GM19043 (cell line): Measurements from ENCODE around the gene CALB2.

ENCODE experiments used
- ATAC-seq: cut with Tn5 transposase; IDR thresholded peaks from one replicate; pipeline ENCODE4 v1.9.1; 2021; ENCODE audit warnings: low read depth; ENCODE audit not compliant: unreplicated experiment

The CALB2 gene

GRCh38 chr16:71384073-71384724, 25.7 kb downstream of the CALB2 start:
- ATAC-seq = no peak

GRCh38 chr16:71387045-71387871, 28.7 kb downstream of the CALB2 start:
- ATAC-seq = no peak

GRCh38 chr16:71389330-71389729, 30.8 kb downstream of the CALB2 start:
- no peak for ATAC-seq

- no peak for ATAC-seq
Measured at GRCh38 chr16:71396594-71396993, 38.1 kb downstream of the CALB2 start.

DNA sequence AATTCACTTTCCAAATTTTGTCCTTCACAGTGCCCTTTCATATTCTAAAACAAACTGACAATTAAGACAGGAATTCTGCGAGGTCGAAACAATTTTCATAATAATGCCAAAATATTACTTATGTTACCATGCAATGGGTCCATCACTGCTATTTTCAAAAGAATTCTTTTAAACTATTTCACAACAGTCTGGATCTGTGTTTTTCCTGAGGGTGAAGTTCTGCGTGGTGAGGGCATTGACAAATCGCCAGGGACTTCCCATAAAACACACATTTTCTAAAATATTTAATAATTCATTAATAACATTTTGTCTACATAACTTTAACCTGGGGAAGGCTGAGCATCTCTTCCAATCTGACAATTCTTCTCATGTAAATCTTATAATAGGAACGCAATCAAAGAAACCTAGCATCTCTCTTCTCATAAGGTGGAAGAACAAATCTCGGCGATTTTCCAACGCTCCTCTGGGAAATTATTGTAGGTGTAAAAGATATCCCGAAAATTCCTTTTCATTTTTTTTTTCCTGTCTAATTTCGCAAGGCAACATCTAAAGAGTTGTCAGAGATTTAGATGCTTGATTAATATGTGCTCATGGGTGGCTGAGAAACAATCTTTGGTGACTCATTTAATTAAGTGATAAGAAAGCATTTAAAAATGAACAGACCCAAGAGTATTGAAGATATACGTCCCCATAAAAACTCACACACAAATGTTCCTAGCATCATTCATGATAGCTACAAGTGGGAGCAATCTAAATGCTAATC, 41.5 kb downstream of the CALB2 start:
- ATAC-seq = no peak

DNA sequence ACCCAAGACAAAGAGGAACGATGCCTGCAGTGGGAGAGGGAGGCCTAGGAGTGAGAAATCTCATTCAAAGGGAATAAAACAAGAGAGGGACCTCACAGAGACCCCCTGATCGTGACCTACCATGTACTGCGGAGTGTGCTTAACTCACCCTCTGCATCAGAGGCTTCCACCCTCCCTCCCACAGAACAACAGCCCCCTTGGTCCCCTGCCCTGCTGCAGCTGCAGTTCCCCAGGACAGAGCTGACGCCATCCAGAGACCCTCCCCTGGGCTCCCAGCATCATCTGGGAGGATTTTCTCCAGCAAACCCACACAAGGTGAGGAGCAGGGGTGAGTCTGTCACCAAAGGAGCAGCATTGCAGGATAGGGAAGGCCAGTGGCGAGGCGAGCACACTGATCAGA, 43.5 kb downstream of the CALB2 start:
- ATAC-seq = no peak

DNA sequence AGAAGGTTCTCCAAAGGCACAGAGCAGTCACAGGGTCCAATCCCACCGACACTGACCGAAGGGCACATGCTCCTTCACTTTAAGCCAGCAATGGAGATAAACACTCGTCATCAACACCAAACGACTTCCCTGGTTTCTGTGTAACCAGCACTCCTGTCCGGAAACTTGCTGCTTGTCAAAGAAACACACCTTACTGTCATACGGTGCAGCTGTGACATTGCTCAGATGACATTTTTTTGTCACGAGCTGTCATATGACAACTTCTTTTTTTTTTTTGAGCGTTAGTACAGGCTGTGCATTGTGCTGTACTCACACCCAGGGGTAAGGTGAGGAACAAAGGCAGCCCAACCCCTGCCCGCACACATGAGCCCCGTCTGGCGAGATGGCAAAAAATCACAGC, 44.2 kb downstream of the CALB2 start:
- ATAC-seq = no peak

DNA sequence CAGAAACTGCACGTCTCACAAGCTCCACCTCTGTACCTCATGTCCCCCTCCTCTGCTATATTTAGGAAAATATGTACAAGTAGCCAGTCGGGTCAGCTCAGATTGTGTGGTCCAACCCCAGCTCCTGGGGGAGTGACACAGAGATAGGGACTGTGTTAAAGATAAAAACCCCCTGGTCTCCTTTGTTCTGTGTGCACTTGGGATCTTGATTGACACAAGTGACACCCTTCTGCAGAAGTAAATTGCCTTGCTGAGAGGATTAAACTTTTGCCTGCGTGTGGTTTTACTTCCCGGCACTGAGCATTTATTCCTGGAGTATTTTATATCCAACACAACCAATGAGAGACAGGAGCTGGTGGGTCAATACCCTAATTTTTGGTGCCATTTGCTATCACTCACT, 45.8 kb downstream of the CALB2 start:
- no peak for ATAC-seq

GRCh38 chr16:71406316-71406715, 47.8 kb downstream of the CALB2 start:
- no peak for ATAC-seq

- no peak for ATAC-seq
Measured at GRCh38 chr16:71406724-71407123, 48.2 kb downstream of the CALB2 start.

GRCh38 chr16:71407731-71408130, 49.2 kb downstream of the CALB2 start:
- ATAC-seq = no peak

GRCh38 chr16:71408536-71408935, 50.0 kb downstream of the CALB2 start:
- ATAC-seq = no peak

DNA sequence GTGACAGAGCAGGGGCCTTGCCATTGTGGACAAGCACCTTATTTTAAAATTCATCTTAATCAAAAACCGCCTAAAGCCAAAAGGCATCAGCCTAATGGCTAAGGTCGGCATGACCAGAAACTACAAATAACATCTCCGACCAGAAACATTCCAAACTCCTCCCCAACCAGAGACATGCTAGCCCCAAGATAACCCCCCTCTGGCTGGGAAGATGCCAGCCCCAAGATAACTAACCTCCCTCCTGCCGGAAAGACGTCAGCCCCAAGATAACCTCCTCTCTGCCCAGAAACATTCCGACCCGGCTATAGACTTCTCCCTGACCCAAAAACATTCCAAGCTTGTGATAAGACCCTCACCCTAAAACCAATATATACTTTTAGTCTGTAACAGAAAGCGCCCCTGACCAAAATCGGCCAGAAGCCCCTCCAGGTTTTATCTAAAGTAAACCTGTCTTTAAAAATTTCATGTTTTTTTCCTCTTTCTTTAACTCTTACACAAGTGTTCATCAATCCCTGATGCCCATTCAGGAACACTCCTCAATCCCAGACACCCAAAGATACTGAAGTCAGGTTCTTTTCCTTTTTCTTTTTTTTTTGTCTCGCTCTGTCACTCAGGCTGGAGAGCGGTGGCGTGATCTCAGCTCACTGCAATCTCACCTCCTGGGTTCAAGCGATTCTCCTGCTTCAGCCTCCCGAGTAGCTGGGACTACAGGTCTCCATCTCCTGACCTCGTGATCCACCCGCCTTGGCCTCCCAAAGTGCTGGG, 50.7 kb downstream of the CALB2 start:
- no peak for ATAC-seq

DNA sequence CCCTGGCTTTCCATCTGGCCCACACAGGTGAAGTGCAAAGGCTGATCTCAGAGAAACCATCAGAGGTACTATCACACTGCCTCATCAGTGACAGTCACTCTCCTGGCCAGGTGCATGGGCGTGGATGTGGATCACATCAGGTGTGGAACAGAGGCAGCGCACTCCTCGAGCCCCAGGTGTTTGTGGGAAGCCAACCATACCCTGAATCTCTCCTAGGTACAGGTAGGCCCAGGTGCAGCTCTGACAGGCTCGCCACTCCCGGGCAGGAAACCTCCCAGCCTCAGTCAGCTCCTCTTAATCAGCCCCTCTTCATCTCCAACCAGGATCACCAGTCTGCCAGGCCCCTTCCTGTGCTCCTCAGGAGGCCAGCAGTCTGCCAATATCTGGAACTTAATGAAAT, 51.6 kb downstream of the CALB2 start:
- ATAC-seq = no peak

GRCh38 chr16:71412270-71413160, 54.0 kb downstream of the CALB2 start:
- ATAC-seq = peak; percentile 53

DNA sequence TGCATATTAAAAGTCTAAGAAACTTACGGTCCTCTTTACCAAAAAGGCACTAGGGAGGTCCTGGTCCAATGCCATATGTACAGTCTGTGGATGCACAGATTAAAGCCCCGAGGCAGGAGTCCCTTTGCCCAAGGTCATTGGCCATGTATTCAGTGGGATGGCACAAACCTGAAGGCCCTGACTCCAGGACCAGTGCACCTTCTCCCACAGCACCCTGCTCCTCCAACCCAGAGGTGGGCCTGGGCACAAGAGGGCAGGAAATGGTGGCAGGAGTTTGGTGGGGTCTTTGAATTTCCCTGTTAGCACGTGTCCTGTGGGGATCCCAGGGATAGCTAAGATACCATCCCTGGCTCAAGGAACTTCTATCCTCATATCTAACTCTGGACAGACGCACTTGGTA, 54.8 kb downstream of the CALB2 start:
- no peak for ATAC-seq

GRCh38 chr16:71414038-71414437, 55.5 kb downstream of the CALB2 start:
- ATAC-seq = no peak

- ATAC-seq = no peak
Measured at GRCh38 chr16:71421911-71422310, 63.4 kb downstream of the CALB2 start.

GRCh38 chr16:71423016-71423415, 64.5 kb downstream of the CALB2 start:
- no peak for ATAC-seq

DNA sequence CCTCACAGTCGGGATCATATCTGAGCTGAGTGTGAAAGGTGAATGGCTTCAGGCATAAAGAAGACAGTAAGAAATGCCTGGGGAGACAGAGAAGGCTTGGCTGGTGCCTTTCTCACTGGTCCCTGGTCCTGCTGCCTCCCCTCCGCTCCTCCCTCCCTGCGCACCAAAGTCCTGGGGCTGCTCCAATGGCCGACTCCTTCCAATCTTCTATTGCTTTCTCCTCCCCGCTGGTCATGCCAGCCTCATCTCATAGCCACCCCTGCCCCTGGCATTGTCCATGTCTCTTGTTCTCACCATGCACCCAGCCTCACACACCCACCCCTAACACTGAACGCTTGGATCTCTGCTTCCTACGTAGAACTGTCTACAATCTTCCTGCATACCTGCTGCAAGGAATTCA, 65.3 kb downstream of the CALB2 start:
- ATAC-seq = no peak
